Breast epithelium (tissue), 4 donors: ENCODE measurements around the gene GZMB. TPM values are rescaled to one million over a fixed set of nuclear protein-coding genes. Genes with fewer than 3 reads are reported as not detected.

Experiments
- DNase-seq, 2 donors: peaks; one replicate each; pipeline ENCODE4 v3.0.0-alpha.2; 2019; ENCODE audit warnings: low spot score in 2 of 2
- H3K27ac ChIP-seq, 2 donors: fragments of 200-600 bp; sonication (generic) in 1 of 2; one replicate each; pipeline ENCODE4 v1.5.1; 2016 to 2019; ENCODE audit warnings: mild to moderate bottlenecking in 1 of 2
- H3K27me3 ChIP-seq, 2 donors: fragments of 200-600 bp; sonication (generic) in 1 of 2; one replicate each; pipeline versions ENCODE4 v1.5.1 to v1.6.0; 2017 to 2019; ENCODE audit warnings: control low read depth in 1 of 2, mild to moderate bottlenecking in 1 of 2
- H3K36me3 ChIP-seq: fragments of 200-600 bp; one replicate; pipeline ENCODE4 v1.5.1; 2019
- H3K4me1 ChIP-seq, 2 donors: fragments of 200-600 bp; sonication (generic); one replicate each; pipeline ENCODE4 v1.5.1; 2016 to 2019; ENCODE audit warnings: control low read depth in 1 of 2
- H3K4me3 ChIP-seq, 3 donors: fragments of 200-600 bp; sonication (generic); 1 replicate in 2 of 3; 2 replicates in 1 of 3; pipeline ENCODE4 v1.5.1; 2016 to 2019; ENCODE audit warnings: mild to moderate bottlenecking in 3 of 3, moderate library complexity in 2 of 3
- H3K9me3 ChIP-seq, 2 donors: fragments of 200-600 bp; sonication (generic) in 1 of 2; one replicate each; pipeline ENCODE4 v1.5.1; 2016 to 2019; ENCODE audit warnings: control low read depth in 1 of 2
- POLR2A ChIP-seq: fragments of 450-650 bp; IDR thresholded peaks from one replicate; pipeline ENCODE4 v1.6.1; 2016; ENCODE audit warnings: antibody characterized with exemption, mild to moderate bottlenecking, moderate library complexity
- POLR2AphosphoS5 ChIP-seq, 3 donors: sonication (generic); formaldehyde crosslinking; IDR thresholded peaks; one replicate each; pipeline ENCODE4 v1.6.1; 2017; ENCODE audit warnings: antibody characterized with exemption in 3 of 3
- intact Hi-C: fragments of 100-400 bp; cut with DNase I; formaldehyde crosslinking; loops from one replicate; pipeline ENCODE4 v1.15.1; 2023; ENCODE audit warnings: low total_unique reads
- total RNA-seq, 3 donors: library from RNA; depleted of rRNA; stranded (reverse); fragments of >200 nt; gene quantifications; one replicate each; pipeline ENCODE4 v1.1.0, GENCODE V29; 2016
- TF ChIP-seq, protein P1 (sequence below), 3 donors: fragments of 450-650 bp; IDR thresholded peaks; one replicate each; pipeline ENCODE4 v1.5.1; 2016 to 2017; ENCODE audit warnings: antibody characterized with exemption in 3 of 3, mild to moderate bottlenecking in 3 of 3, moderate library complexity in 3 of 3

GZMB gene
- total RNA-seq, 3 donors from 2014 or later = 1.3 to 2.2 TPM; not detected in 1

DNA sequence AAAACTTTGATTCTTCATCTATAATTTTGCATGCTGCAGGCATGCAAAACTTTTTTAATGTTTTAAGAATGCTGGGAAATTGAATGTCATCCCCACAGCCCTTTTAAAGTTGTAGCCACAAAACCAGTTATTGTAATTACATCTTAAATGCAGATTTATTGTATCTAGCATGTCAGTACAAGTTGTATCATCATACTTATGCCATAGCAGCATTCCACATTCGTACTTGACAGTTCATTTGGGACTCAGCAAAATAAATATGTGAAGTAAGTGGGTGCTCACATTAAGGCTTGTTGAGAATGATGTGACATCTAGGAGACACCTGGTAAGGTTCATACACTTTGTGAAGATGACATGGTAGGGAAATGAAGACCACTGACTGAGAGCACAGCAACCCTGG lies 44.0 kb upstream of the GZMB start:
- Histone ChIP-seq H3K4me3 (no peak overlapping the region), H3K9me3 (no peaks in the 10 kb centered on the region), H3K27ac (no peak overlapping the region), H3K36me3 (no peaks in the 10 kb centered on the region), H3K27me3 (no peaks in the 10 kb centered on the region), H3K4me1 (no peaks in the 10 kb centered on the region)
- intact Hi-C loops = no loop called here
- DNase-seq = no peak
- TF ChIP-seq POLR2A (no peak), POLR2AphosphoS5 (IDR thresholded peaks at IDR 0.05) (no peak)
- TF ChIP-seq, protein P1, sequence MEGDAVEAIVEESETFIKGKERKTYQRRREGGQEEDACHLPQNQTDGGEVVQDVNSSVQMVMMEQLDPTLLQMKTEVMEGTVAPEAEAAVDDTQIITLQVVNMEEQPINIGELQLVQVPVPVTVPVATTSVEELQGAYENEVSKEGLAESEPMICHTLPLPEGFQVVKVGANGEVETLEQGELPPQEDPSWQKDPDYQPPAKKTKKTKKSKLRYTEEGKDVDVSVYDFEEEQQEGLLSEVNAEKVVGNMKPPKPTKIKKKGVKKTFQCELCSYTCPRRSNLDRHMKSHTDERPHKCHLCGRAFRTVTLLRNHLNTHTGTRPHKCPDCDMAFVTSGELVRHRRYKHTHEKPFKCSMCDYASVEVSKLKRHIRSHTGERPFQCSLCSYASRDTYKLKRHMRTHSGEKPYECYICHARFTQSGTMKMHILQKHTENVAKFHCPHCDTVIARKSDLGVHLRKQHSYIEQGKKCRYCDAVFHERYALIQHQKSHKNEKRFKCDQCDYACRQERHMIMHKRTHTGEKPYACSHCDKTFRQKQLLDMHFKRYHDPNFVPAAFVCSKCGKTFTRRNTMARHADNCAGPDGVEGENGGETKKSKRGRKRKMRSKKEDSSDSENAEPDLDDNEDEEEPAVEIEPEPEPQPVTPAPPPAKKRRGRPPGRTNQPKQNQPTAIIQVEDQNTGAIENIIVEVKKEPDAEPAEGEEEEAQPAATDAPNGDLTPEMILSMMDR (IDR thresholded peaks at IDR 0.05) = no peak

DNA sequence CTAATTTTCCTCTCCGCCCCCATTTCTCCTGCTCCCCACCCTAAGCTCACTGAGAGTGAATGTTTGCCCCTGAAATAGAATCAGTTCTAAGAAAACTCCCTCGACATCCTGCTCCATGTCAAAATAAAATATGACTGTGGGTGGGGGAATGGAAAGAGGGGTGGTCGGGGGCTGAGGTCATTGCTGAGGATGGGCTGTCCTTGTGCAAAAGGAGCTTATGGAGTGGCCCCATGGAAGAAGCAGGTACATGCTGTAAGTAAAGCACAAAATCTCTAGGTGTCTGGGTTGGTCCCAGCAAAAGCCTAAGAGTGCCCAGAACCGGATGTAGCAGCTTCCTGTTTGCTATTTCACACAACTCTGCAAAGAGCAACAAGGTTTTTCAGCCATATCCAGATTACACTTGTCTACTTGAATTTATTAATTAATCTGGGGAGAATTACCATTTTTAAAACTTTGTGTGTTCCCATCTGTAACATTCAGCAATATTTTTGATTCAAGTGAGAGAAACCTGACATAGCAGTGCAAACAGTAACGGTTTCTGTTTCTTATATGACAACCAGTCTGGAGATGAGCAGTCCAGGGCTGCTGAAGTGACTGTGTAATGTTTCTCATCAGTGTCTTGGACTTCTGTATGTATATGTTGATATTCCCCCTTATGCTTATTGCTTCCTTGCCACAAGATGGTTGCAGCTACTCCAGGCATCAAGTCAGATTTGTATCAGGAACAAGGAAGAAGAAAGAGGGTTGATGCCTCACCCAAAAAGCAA lies 40.4 kb upstream of the GZMB start:
- TF ChIP-seq, protein P1 (IDR thresholded peaks at IDR 0.05) = no peak
- no peak for TF ChIP-seq POLR2A
- TF ChIP-seq POLR2AphosphoS5 (IDR thresholded peaks at IDR 0.05) = no peak
- intact Hi-C loops = no loop called here
- H3K9me3 ChIP-seq = no peaks in the 10 kb centered on the region
- H3K4me3 ChIP-seq = no peak overlapping the region
- peaks cover 4% of the 10 kb centered on the region for H3K36me3 ChIP-seq
- no peak overlapping the region for H3K27ac ChIP-seq
- no peaks in the 10 kb centered on the region for H3K4me1 ChIP-seq
- no peaks in the 10 kb centered on the region for H3K27me3 ChIP-seq
- DNase-seq = no peak

DNA sequence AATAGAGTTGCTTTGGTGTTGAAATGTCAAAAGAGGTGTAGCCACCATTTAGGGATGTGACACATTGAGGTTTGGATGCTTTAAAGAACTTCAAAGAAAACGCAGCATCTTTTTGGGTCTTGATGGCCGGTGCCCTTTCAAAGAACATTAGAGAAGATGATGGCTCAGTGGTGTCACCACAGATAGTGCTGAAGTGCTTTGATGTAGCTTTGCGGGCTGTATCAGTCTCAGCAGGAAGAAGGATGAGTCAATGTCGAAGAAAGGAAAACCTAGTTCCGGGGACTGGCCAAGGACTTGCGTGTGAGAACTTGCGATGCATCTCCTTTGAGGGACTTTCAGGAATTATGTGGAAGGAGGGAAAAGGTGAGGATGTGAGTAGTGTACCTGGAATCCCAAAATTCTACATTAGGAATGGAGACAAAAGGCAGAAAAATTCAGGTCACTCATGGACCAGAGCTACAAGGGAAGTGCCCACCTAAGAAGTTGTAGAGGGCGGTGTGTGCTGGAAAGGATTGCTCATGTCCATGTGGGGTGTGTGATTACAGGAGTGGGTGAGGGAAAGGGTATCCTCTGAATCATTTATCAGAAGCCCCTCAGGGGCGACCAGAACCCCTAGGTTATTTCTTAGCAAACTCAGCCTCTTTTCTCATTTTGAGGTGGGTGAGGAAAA lies 39.7 kb upstream of the GZMB start:
- intact Hi-C loops = no loop called here
- no peaks in the 10 kb centered on the region for H3K9me3 ChIP-seq
- H3K4me1 ChIP-seq = no peaks in the 10 kb centered on the region
- H3K4me3 ChIP-seq = no peak overlapping the region
- H3K36me3 ChIP-seq = peaks cover 4% of the 10 kb centered on the region
- TF ChIP-seq, protein P1 (IDR thresholded peaks at IDR 0.05) = no peak
- TF ChIP-seq POLR2A (no peak), POLR2AphosphoS5 (IDR thresholded peaks at IDR 0.05) (no peak)
- no peak for DNase-seq
- no peak overlapping the region for H3K27ac ChIP-seq
- no peaks in the 10 kb centered on the region for H3K27me3 ChIP-seq

DNA sequence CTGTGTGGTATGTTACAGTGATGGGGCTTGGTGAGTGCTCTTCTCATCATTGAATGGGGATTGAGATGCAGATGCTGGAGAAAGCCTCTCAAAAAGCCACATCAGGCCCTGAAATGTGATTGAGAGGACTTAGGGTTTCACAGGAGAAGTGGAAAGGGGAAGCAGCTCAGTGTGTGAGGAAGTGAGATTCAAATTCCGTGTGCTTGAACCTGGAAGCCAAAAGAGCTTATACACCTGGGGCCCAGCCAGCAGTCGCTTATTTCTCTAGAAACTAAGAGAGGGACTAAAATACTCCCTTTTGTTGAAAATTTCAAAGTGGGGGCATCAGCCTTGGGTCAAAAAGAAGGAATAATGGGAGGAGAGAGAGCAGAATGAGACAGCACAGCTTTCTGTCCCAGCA lies 39.1 kb upstream of the GZMB start:
- Histone ChIP-seq H3K9me3 (no peaks in the 10 kb centered on the region), H3K27me3 (no peaks in the 10 kb centered on the region), H3K4me1 (no peaks in the 10 kb centered on the region), H3K4me3 (no peak overlapping the region), H3K27ac (no peak overlapping the region), H3K36me3 (peaks cover 4% of the 10 kb centered on the region)
- no peak for DNase-seq
- no peak for TF ChIP-seq POLR2A
- TF ChIP-seq, protein P1 (IDR thresholded peaks at IDR 0.05) = no peak
- no peak for TF ChIP-seq POLR2AphosphoS5 (IDR thresholded peaks at IDR 0.05)
- intact Hi-C loops = no loop called here

DNA sequence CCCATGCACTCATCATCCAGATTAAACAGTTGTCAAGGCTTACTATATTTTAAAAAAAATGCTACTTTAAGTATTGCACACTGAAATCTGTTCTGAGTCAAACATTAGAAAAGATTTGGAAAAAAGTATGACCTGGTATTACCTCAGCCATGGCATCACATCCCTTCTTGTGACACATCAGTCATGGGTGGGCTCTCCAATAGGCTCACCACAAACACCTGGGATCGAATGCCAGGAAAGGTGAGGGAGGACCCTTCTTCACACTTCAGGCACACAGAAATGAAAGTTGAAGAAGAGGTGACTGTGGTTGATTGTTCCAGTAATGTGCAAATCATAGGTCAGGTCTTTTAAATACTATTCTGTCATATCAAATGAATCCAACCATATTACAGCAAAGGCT lies 36.6 kb upstream of the GZMB start:
- Histone ChIP-seq H3K27me3 (no peaks in the 10 kb centered on the region), H3K9me3 (no peaks in the 10 kb centered on the region), H3K36me3 (peaks cover 4% of the 10 kb centered on the region), H3K4me3 (no peak overlapping the region), H3K4me1 (no peaks in the 10 kb centered on the region), H3K27ac (no peak overlapping the region)
- no peak for DNase-seq
- intact Hi-C loops = no loop called here
- TF ChIP-seq, protein P1 (IDR thresholded peaks at IDR 0.05) = no peak
- TF ChIP-seq POLR2A (no peak), POLR2AphosphoS5 (IDR thresholded peaks at IDR 0.05) (no peak)
